ENCODE data around the gene LILRA5. TPM values are rescaled to one million over a fixed set of nuclear protein-coding genes. Genes with fewer than 3 reads are reported as not detected.
"Not testable (repeated sequence)": the region's sequence is repeated elsewhere in the genome, so short reads cannot be mapped to it uniquely, and the experiment has no call there.

Gene LILRA5
- total and polyA plus RNA-seq, 2 of the 13 experiments (the other 11 are each of a cell fraction or from before 2014, with no cell fraction given) = not detected

GRCh38 chr19:54279406-54279962 is 33.5 kb downstream of the LILRA5 start:
- H3K4me1 ChIP-seq (ENCODE audit: insufficient read depth, low read length) = no peaks in the 10 kb centered on the region
- H3K9me3 ChIP-seq (ENCODE audit: low read length) = no peaks in the 10 kb centered on the region
- no peak for FAIRE-seq
- H3K27ac ChIP-seq (ENCODE audit: extremely low read length, insufficient read depth, low read length) = no peak overlapping the region
- H3K27me3 ChIP-seq (ENCODE audit: control insufficient read depth in 1 of 2, insufficient read depth in 2 of 2, low read length in 2 of 2) = peaks cover 4 to 48% of the 10 kb centered on the region in 2 experiments; a peak in 4 of 5 replicates
- no peak overlapping the region for H2AFZ ChIP-seq (ENCODE audit: low read length)
- CTCF ChIA-PET (ENCODE audit: low intra/inter-chr PET ratio, low total read pairs) = no interaction called here
- BruUV-seq (replicated peaks) = no TSS peak
- no peaks in the 10 kb centered on the region for H3K79me2 ChIP-seq (ENCODE audit: insufficient read depth, low read length)
- ATAC-seq = no peak
- intact Hi-C loops (cut with micrococcal nuclease; ENCODE audit: unreplicated experiment) = no loop called here
- in situ Hi-C loops (cut with HindIII; ENCODE audit: extremely low pct_ligation_motif_present, low pct_unique_long_range_greater_than_20kb) = no loop called here
- DNase-seq (ENCODE audit: low spot score) = no peak
- TF ChIP-seq, protein P1, sequence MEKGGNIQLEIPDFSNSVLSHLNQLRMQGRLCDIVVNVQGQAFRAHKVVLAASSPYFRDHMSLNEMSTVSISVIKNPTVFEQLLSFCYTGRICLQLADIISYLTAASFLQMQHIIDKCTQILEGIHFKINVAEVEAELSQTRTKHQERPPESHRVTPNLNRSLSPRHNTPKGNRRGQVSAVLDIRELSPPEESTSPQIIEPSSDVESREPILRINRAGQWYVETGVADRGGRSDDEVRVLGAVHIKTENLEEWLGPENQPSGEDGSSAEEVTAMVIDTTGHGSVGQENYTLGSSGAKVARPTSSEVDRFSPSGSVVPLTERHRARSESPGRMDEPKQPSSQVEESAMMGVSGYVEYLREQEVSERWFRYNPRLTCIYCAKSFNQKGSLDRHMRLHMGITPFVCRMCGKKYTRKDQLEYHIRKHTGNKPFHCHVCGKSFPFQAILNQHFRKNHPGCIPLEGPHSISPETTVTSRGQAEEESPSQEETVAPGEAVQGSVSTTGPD (CRISPR knock-in tag; IDR thresholded peaks at IDR 0.05) = no peak
- TF ChIP-seq FIP1L1 (IDR thresholded peaks at IDR 0.05; ENCODE audit: borderline replicate concordance, insufficient read depth, low read depth, low read length) (no peak), CHCHD3 (CRISPR knock-in tag; IDR thresholded peaks at IDR 0.05) (no peak), ARNTL (CRISPR knock-in tag; IDR thresholded peaks at IDR 0.05) (no peak), KDM5A (IDR thresholded peaks at IDR 0.05; ENCODE audit: borderline replicate concordance, low read length) (no peak), SMAD3 (CRISPR knock-in tag; IDR thresholded peaks at IDR 0.05) (no peak), ZNF615 (CRISPR knock-in tag; IDR thresholded peaks at IDR 0.05; ENCODE audit: borderline replicate concordance) (no peak), ZNF841 (CRISPR knock-in tag; IDR thresholded peaks at IDR 0.05; ENCODE audit: borderline replicate concordance) (no peak), TBX2 (CRISPR knock-in tag; IDR thresholded peaks at IDR 0.05; ENCODE audit: borderline replicate concordance) (no peak), KLF6 (CRISPR knock-in tag; IDR thresholded peaks at IDR 0.05) (no peak), RARA (CRISPR knock-in tag; IDR thresholded peaks at IDR 0.05) (no peak)
- no peak overlapping the region for H3K4me3 ChIP-seq (replicated peaks in 1 of 3; ENCODE audit: insufficient read depth in 1 of 3, low read depth in 2 of 3, low read length in 3 of 3)
- H3K9ac ChIP-seq (ENCODE audit: insufficient read depth, low read depth, low read length) = no peak overlapping the region
- no peaks in the 10 kb centered on the region for H4K20me1 ChIP-seq (ENCODE audit: insufficient read depth, low read length)
- POLR2A ChIA-PET = no interaction called here
- no peaks in the 10 kb centered on the region for H3K36me3 ChIP-seq (replicated peaks in 1 of 2; ENCODE audit: control insufficient read depth in 1 of 2, insufficient read depth in 2 of 2, low read length in 2 of 2)
- 0% methylated on average over 3 of the region's 18 CpGs for WGBS (ENCODE audit: low lambda C conversion rate)
- H3K4me2 ChIP-seq (ENCODE audit: low read depth, low read length) = no peak overlapping the region

DNA sequence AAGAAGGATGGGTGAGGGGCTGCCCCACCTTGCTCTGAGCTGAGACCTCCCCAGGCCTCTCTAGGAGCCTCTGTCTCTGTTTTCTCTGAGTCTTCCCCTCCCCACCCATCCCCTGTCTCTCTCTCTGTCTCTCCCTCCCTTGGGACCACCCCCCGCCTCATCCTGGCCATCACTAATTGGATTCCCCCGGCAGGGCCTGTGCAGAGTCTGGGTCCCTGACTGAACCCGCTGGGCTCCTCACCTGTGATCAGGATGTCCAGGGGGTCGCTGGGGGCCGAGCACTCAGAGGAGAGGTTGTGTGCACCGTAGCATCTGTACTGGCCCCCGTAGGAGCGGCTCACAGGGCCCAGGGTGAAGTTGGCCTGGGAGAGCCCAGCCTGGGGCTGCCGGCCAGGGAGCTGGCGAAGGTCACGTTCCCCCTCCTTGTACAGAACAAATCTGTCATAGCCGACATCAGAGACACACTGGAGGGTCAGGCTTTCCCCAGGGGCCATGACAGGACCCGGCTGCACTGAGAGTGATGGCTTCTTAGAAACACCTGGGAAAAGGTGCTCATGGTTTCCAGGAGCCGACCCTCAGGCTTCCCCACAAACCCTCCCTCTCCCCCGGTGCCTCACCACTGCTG is 34.3 kb downstream of the LILRA5 start:
- FAIRE-seq; H3K79me2 ChIP-seq (ENCODE audit: insufficient read depth, low read length); H3K4me3 ChIP-seq (replicated peaks in 1 of 3; ENCODE audit: insufficient read depth in 1 of 3, low read depth in 2 of 3, low read length in 3 of 3); H3K27ac ChIP-seq (ENCODE audit: extremely low read length, insufficient read depth, low read length); in situ Hi-C loops (cut with HindIII; ENCODE audit: extremely low pct_ligation_motif_present, low pct_unique_long_range_greater_than_20kb); CTCF ChIA-PET (ENCODE audit: low intra/inter-chr PET ratio, low total read pairs); H4K20me1 ChIP-seq (ENCODE audit: insufficient read depth, low read length); DNase-seq (ENCODE audit: low spot score); H2AFZ ChIP-seq (ENCODE audit: low read length); intact Hi-C loops (cut with micrococcal nuclease; ENCODE audit: unreplicated experiment); BruUV-seq (replicated peaks); H3K4me2 ChIP-seq (ENCODE audit: low read depth, low read length); POLR2A ChIA-PET; H3K9ac ChIP-seq (ENCODE audit: insufficient read depth, low read depth, low read length); H3K9me3 ChIP-seq (ENCODE audit: low read length); ATAC-seq; H3K4me1 ChIP-seq (ENCODE audit: insufficient read depth, low read length); H3K36me3 ChIP-seq (replicated peaks in 1 of 2; ENCODE audit: control insufficient read depth in 1 of 2, insufficient read depth in 2 of 2, low read length in 2 of 2): not testable (repeated sequence)
- 8% methylated on average over 5 of the region's 15 CpGs for WGBS (ENCODE audit: low lambda C conversion rate)
- H3K27me3 ChIP-seq (ENCODE audit: control insufficient read depth in 1 of 2, insufficient read depth in 2 of 2, low read length in 2 of 2) = peaks cover 4 to 43% of the 10 kb centered on the region in 2 experiments; a peak in 4 of 5 replicates

- CTCF ChIA-PET (ENCODE audit: low intra/inter-chr PET ratio, low total read pairs); H3K79me2 ChIP-seq (ENCODE audit: insufficient read depth, low read length); in situ Hi-C loops (cut with HindIII; ENCODE audit: extremely low pct_ligation_motif_present, low pct_unique_long_range_greater_than_20kb); H3K9me3 ChIP-seq (ENCODE audit: low read length); H2AFZ ChIP-seq (ENCODE audit: low read length); intact Hi-C loops (cut with micrococcal nuclease; ENCODE audit: unreplicated experiment); DNase-seq (ENCODE audit: low spot score); BruUV-seq (replicated peaks); H3K4me1 ChIP-seq (ENCODE audit: insufficient read depth, low read length); FAIRE-seq; H3K36me3 ChIP-seq (replicated peaks in 1 of 2; ENCODE audit: control insufficient read depth in 1 of 2, insufficient read depth in 2 of 2, low read length in 2 of 2); H3K9ac ChIP-seq (ENCODE audit: insufficient read depth, low read depth, low read length); H3K4me2 ChIP-seq (ENCODE audit: low read depth, low read length); H3K4me3 ChIP-seq (replicated peaks in 1 of 3; ENCODE audit: insufficient read depth in 1 of 3, low read depth in 2 of 3, low read length in 3 of 3); H4K20me1 ChIP-seq (ENCODE audit: insufficient read depth, low read length); H3K27ac ChIP-seq (ENCODE audit: extremely low read length, insufficient read depth, low read length); POLR2A ChIA-PET; ATAC-seq: not testable (repeated sequence)
- WGBS (ENCODE audit: low lambda C conversion rate) = 2% methylated on average over 11 of the region's 13 CpGs
- peaks cover 4 to 37% of the 10 kb centered on the region in 2 experiments; a peak in 4 of 5 replicates for H3K27me3 ChIP-seq (ENCODE audit: control insufficient read depth in 1 of 2, insufficient read depth in 2 of 2, low read length in 2 of 2)
Observed at GRCh38 chr19:54278056-54278455, 34.9 kb downstream of the LILRA5 start.
